SK-N-SH (cell line): Measurements from ENCODE around the gene SLC2A9. TPM values are rescaled to one million over a fixed set of nuclear protein-coding genes. Genes with fewer than 3 reads are reported as not detected.

ENCODE experiments used
- CTCF ChIA-PET: fragments of 300-600, 350-600 bp; formaldehyde crosslinking; extraction: SDS; loops from one replicate; lab custom pipeline; 2021; lab: Yijun Ruan, JAX
- POLR2A ChIA-PET: fragments of 350-600 bp; sonication (Branson Sonifier 250); formaldehyde crosslinking; extraction: SDS; loops from one replicate; lab custom pipeline; 2020; ENCODE audit warnings: antibody characterized with exemption, inconsistent platforms; lab: Yijun Ruan, JAX
- DNase-seq: peaks from one replicate; pipeline ENCODE4 v3.0.0; 2012
- H2AFZ ChIP-seq: fragments of 200-600 bp; sonication (generic); 2 replicates; pipeline ENCODE4 v1.8.1; 2016; ENCODE audit warnings: antibody characterized with exemption, mild to moderate bottlenecking, low read depth
- H3F3A ChIP-seq: fragments of 200-600 bp; sonication (generic); replicated peaks from 2 replicates; pipeline ENCODE3; 2016; ENCODE audit warnings: antibody characterized with exemption, mild to moderate bottlenecking; ENCODE audit not compliant: insufficient read depth
- H3K27ac ChIP-seq, 2 experiments: fragments of 200-500 bp in 1 of 2; fragments of 200-600 bp in 1 of 2; sonication (Bioruptor generic) in 1 of 2; sonication (generic), shearing (Covaris generic) in 1 of 2; 2 replicates each; pipeline versions ENCODE4 v1.5.1 to v1.6.1; 2014 to 2016; ENCODE audit warnings: low read depth in 2 of 2, inconsistent platforms in 1 of 2, low read length in 1 of 2, mild to moderate bottlenecking in 1 of 2, mixed read lengths in 1 of 2
- H3K27me3 ChIP-seq: fragments of 200-600 bp; sonication (generic), shearing (Covaris generic); 2 replicates; pipeline ENCODE4 v1.6.1; 2016; ENCODE audit warnings: mixed run types; ENCODE audit not compliant: insufficient read depth
- H3K36me3 ChIP-seq, 2 experiments: fragments of 200-500 bp in 1 of 2; fragments of 200-600 bp in 1 of 2; sonication (Bioruptor generic) in 1 of 2; sonication (generic) in 1 of 2; replicated peaks in 1 of 2; 2 replicates each; pipeline versions ENCODE3 to v1.5.1; 2014 to 2016; ENCODE audit warnings: low read length in 1 of 2, mild to moderate bottlenecking in 1 of 2; ENCODE audit not compliant: insufficient read depth in 2 of 2, control insufficient read depth in 1 of 2
- H3K4me1 ChIP-seq, 2 experiments: fragments of 200-500 bp in 1 of 2; fragments of 200-600 bp in 1 of 2; sonication (Bioruptor generic) in 1 of 2; sonication (generic), shearing (Covaris generic) in 1 of 2; 2 replicates each; pipeline versions ENCODE4 v1.5.1 to v1.6.1; 2014 to 2016; ENCODE audit warnings: low read depth in 1 of 2, low read length in 1 of 2, mixed run types in 1 of 2; ENCODE audit not compliant: insufficient read depth in 2 of 2, control insufficient read depth in 1 of 2
- H3K4me2 ChIP-seq: fragments of 200-600 bp; sonication (generic), shearing (Covaris generic); 2 replicates; pipeline ENCODE4 v1.6.1; 2017; ENCODE audit warnings: mixed run types
- H3K4me3 ChIP-seq, 2 experiments: fragments of 200-500 bp in 1 of 2; fragments of 200-600 bp in 1 of 2; sonication (Bioruptor generic) in 1 of 2; sonication (generic), shearing (Covaris generic) in 1 of 2; 2 replicates each; pipeline versions ENCODE4 v1.5.1 to v1.8.1; 2014 to 2016; ENCODE audit warnings: low read depth in 2 of 2, inconsistent platforms in 1 of 2, low read length in 1 of 2, mild to moderate bottlenecking in 1 of 2, mixed read lengths in 1 of 2, moderate library complexity in 1 of 2
- H3K79me2 ChIP-seq: fragments of 200-600 bp; sonication (generic); 2 replicates; pipeline ENCODE4 v1.8.1; 2017; ENCODE audit warnings: mild to moderate bottlenecking; ENCODE audit not compliant: insufficient read depth
- H3K9ac ChIP-seq: fragments of 200-600 bp; sonication (generic); 2 replicates; pipeline ENCODE4 v1.6.1; 2017; ENCODE audit warnings: mixed run types
- H3K9me2 ChIP-seq: fragments of 200-600 bp; sonication (generic); 2 replicates; pipeline ENCODE4 v1.6.1; 2017; ENCODE audit warnings: mixed run types
- H3K9me3 ChIP-seq: fragments of 200-600 bp; sonication (generic); 2 replicates; pipeline ENCODE4 v1.6.1; 2017; ENCODE audit warnings: mixed run types, mild to moderate bottlenecking, moderate library complexity
- H4K20me1 ChIP-seq: fragments of 200-600 bp; sonication (generic); 2 replicates; pipeline ENCODE4 v1.6.1; 2017; ENCODE audit warnings: mild to moderate bottlenecking, mixed run types; ENCODE audit not compliant: insufficient read depth
- CHD2 ChIP-seq: fragments of 150-350 bp; IDR thresholded peaks from 2 replicates; pipeline ENCODE4 v1.6.1; 2018; ENCODE audit warnings: low read length; ENCODE audit not compliant: partially characterized antibody
- EP300 ChIP-seq, 2 experiments: IDR thresholded peaks; 2 replicates each; pipeline versions ENCODE4 v1.4.0 to v1.6.1; 2012; ENCODE audit warnings: borderline replicate concordance in 1 of 2, low read depth in 1 of 2, low read length in 1 of 2
- FOXJ3 ChIP-seq: sonication (generic); formaldehyde crosslinking; IDR thresholded peaks from 2 replicates; pipeline ENCODE4 v1.5.1; 2020; ENCODE audit warnings: mild to moderate bottlenecking, missing genetic modification reagents
- GATA2 ChIP-seq: sonication (generic); formaldehyde crosslinking; IDR thresholded peaks from 2 replicates; pipeline ENCODE4 v1.5.0; 2020; ENCODE audit warnings: mild to moderate bottlenecking, missing genetic modification reagents
- MXI1 ChIP-seq: IDR thresholded peaks from 2 replicates; pipeline ENCODE4 v1.6.1; 2012; ENCODE audit warnings: mild to moderate bottlenecking, low read depth, low read length, improper control_type of control experiment
- POLR2AphosphoS5 ChIP-seq: IDR thresholded peaks from 2 replicates; pipeline ENCODE4 v1.6.1; 2012; ENCODE audit warnings: low read depth, low read length
- RXRA ChIP-seq: IDR thresholded peaks from 2 replicates; pipeline ENCODE4 v1.4.0; 2012; ENCODE audit warnings: low read depth, mild to moderate bottlenecking, borderline replicate concordance
- SMC3 ChIP-seq: IDR thresholded peaks from 2 replicates; pipeline ENCODE4 v1.6.1; 2012; ENCODE audit warnings: low read depth, low read length, improper control_type of control experiment
- TAF1 ChIP-seq: IDR thresholded peaks from 2 replicates; pipeline ENCODE4 v1.6.1; 2012; ENCODE audit warnings: low read depth, mild to moderate bottlenecking, low read length, moderate library complexity, borderline replicate concordance
- TCF12 ChIP-seq: IDR thresholded peaks from 2 replicates; pipeline ENCODE4 v1.4.0; 2012
- TEAD4 ChIP-seq: IDR thresholded peaks from 2 replicates; pipeline ENCODE4 v1.4.0; 2012; ENCODE audit warnings: mild to moderate bottlenecking, borderline replicate concordance; ENCODE audit not compliant: insufficient read depth
- YY1 ChIP-seq: IDR thresholded peaks from 2 replicates; pipeline ENCODE4 v1.4.0; 2012; ENCODE audit warnings: low read depth, mild to moderate bottlenecking
- WGBS: methylation state at CpG from one replicate; pipeline ENCODE4 v1.1.6; 2017; ENCODE audit warnings: low lambda C conversion rate; 5-methylcytosine and 5-hydroxymethylcytosine counted together
- polyA plus RNA-seq, 3 experiments: library from polyadenylated mRNA; depleted of rRNA; stranded (reverse); fragments of >200 nt; gene quantifications; 2 replicates each; pipeline ENCODE4 v1.2.3, GENCODE V29; 2012
- TF ChIP-seq, protein P1 (sequence below): fragments of 200-600 bp; sonication (generic); IDR thresholded peaks from 2 replicates; pipeline ENCODE4 v1.6.1; 2017; ENCODE audit warnings: antibody characterized with exemption, mild to moderate bottlenecking, moderate library complexity
- TF ChIP-seq, protein P2 (sequence below): IDR thresholded peaks from 2 replicates; pipeline ENCODE4 v1.4.0; 2012; ENCODE audit warnings: low read depth
- TF ChIP-seq, protein P3 (sequence below): IDR thresholded peaks from 2 replicates; pipeline ENCODE4 v1.4.0; 2012; ENCODE audit warnings: low read depth, borderline replicate concordance
- TF ChIP-seq, protein P4 (sequence below): fragments of 150-350 bp; IDR thresholded peaks from 2 replicates; pipeline ENCODE4 v1.6.1; 2016; ENCODE audit warnings: mild to moderate bottlenecking, low read depth, low read length
- TF ChIP-seq, protein P5 (sequence below): IDR thresholded peaks from 2 replicates; pipeline ENCODE4; 2012

SLC2A9 gene
- polyA plus RNA-seq, 1 of the 3 experiments (the other 2 are of a cell fraction), result not detected

DNA sequence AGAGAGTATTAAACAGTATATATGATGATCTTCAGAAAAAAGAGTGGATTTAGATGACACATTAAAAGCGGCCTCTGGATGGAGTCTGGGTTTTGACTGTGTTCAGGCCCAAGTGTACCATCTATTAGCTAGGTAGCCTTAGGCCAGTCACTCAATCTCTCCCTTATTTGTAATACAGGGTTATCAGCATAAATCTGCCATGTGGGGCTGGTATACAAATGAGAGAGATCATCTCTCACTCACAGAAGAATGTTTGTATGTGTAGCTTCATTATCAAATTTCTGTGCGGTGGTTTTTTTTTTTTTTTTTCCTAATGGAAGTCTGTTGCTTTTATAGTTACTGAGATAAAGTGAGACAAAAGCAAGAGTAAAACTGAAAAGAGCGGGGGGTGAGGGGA lies 12.7 kb downstream of the SLC2A9 start (continued):
- TF ChIP-seq, protein P1, sequence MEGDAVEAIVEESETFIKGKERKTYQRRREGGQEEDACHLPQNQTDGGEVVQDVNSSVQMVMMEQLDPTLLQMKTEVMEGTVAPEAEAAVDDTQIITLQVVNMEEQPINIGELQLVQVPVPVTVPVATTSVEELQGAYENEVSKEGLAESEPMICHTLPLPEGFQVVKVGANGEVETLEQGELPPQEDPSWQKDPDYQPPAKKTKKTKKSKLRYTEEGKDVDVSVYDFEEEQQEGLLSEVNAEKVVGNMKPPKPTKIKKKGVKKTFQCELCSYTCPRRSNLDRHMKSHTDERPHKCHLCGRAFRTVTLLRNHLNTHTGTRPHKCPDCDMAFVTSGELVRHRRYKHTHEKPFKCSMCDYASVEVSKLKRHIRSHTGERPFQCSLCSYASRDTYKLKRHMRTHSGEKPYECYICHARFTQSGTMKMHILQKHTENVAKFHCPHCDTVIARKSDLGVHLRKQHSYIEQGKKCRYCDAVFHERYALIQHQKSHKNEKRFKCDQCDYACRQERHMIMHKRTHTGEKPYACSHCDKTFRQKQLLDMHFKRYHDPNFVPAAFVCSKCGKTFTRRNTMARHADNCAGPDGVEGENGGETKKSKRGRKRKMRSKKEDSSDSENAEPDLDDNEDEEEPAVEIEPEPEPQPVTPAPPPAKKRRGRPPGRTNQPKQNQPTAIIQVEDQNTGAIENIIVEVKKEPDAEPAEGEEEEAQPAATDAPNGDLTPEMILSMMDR, result no peak
- TF ChIP-seq, protein P2, sequence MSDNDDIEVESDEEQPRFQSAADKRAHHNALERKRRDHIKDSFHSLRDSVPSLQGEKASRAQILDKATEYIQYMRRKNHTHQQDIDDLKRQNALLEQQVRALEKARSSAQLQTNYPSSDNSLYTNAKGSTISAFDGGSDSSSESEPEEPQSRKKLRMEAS, result no peak
- TF ChIP-seq, protein P3, sequence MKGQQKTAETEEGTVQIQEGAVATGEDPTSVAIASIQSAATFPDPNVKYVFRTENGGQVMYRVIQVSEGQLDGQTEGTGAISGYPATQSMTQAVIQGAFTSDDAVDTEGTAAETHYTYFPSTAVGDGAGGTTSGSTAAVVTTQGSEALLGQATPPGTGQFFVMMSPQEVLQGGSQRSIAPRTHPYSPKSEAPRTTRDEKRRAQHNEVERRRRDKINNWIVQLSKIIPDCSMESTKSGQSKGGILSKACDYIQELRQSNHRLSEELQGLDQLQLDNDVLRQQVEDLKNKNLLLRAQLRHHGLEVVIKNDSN, result no peak

DNA sequence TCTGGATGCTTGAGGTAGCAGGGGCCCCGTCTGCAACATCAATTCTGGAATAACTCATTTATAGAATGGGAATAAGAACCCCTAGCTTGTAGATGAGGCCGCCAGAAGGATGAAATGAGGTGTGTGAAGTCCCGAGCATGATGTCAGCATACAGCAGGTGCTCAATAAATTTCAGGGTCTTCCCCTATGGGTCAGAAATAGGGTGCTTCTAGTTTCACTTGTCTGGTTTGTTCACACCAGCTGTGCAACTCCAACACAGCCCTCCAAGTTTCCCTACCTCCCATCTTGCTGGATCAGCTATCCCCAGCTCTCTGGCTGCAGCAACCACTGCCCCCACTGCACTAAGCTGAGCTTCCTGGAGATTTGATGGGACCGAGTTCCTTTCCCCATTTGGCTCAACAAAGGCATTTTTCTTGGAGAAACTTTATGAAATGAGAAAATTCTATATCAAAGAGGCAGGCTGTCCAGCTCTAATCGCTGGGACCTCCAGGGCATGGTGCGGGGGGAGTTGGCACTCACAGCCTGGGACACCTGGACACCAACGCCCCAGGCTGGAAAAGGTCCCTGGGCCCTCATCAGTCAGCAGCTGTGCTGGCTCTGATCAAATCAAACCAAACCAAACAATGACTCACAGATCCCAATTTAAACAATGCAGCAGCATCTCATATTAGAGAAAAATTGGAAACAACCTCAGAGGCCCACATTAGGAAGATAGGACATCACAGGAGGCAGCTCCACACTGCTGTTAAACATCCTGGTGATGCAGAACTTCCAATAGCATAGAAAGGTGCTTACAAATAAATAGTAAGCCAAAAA lies 13.3 kb downstream of the SLC2A9 start:
- Histone ChIP-seq H3K9ac (no peak overlapping the region), H3K9me2 (no peaks in the 10 kb centered on the region), H3K9me3 (no peaks in the 10 kb centered on the region), H3K4me2 (no peak overlapping the region), H3K27me3 (no peaks in the 10 kb centered on the region), H3K27ac (peak overlapping the region in 1 of 2 experiments; percentile 96; a peak in 2 of 4 replicates), H3K79me2 (no peaks in the 10 kb centered on the region), H2AFZ (no peak overlapping the region), H4K20me1 (no peaks in the 10 kb centered on the region), H3K36me3 (no peaks in the 10 kb centered on the region), H3K4me1 (peaks cover 0 to 43% of the 10 kb centered on the region in 2 experiments; a peak in 2 of 4 replicates), H3K4me3 (no peak overlapping the region), H3F3A (no peaks in the 10 kb centered on the region)
- ChIA-PET POLR2A (interaction anchor here (0.6 to 1.3 kb wide), 2 partner anchors 29 to 72 kb away, joined by 3 to 4 read pairs; no protein-coding TSS in a partner anchor), CTCF (interaction anchor here (1.2 to 12.7 kb wide), 6 partner anchors 10 to 245 kb away, joined by 3 to 205 read pairs (median 4); no protein-coding TSS in a partner anchor)
- TF ChIP-seq MXI1 (no peak), EP300 (IDR thresholded peaks at IDR 0.05; ENCODE audit: borderline replicate concordance in 1 of 2, low read depth in 1 of 2, low read length in 1 of 2) (peak in 1 of 2 experiments; percentile 89; a peak in 2 of 4 replicates), GATA2 (CRISPR knock-in tag) (peak; percentile 63), FOXJ3 (CRISPR knock-in tag) (peak; percentile 44; the same call in 1 of the 2 replicates), CHD2 (peak; percentile 44), TAF1 (no peak)
- DNase-seq, result peak; percentile 63
- 7% methylated on average over 5 of the region's 7 CpGs for WGBS

DNA sequence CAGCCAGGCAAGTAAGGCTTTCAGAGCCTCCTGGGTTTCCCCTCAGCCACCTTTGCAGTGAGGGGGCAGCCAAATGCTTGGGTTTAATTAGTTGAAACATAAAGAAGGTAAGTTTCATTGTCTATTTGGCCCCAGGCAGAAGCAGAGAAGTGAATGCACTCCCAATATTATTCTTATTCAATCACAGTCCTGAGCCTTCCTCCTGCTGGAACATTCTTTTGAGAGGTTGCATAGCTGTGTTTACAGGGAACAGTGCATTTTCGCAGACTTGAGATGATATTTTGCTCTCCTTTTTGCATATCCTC lies 13.9 kb downstream of the SLC2A9 start:
- Histone ChIP-seq H3K9me3 (no peaks in the 10 kb centered on the region), H3K4me1 (peaks cover 0 to 43% of the 10 kb centered on the region in 2 experiments; a peak in 2 of 4 replicates), H3K4me3 (no peak overlapping the region), H4K20me1 (no peaks in the 10 kb centered on the region), H3K9ac (no peak overlapping the region), H3K27me3 (no peaks in the 10 kb centered on the region), H2AFZ (no peak overlapping the region), H3F3A (no peaks in the 10 kb centered on the region), H3K79me2 (no peaks in the 10 kb centered on the region), H3K9me2 (no peaks in the 10 kb centered on the region), H3K4me2 (no peak overlapping the region), H3K36me3 (no peaks in the 10 kb centered on the region), H3K27ac (peak overlapping the region in 1 of 2 experiments; percentile 96; a peak in 2 of 4 replicates)
- no peak for TF ChIP-seq POLR2AphosphoS5
- no peak for TF ChIP-seq GATA2 (CRISPR knock-in tag)
- TF ChIP-seq YY1, result no peak
- TF ChIP-seq TCF12, result no peak
- TF ChIP-seq, protein P4, sequence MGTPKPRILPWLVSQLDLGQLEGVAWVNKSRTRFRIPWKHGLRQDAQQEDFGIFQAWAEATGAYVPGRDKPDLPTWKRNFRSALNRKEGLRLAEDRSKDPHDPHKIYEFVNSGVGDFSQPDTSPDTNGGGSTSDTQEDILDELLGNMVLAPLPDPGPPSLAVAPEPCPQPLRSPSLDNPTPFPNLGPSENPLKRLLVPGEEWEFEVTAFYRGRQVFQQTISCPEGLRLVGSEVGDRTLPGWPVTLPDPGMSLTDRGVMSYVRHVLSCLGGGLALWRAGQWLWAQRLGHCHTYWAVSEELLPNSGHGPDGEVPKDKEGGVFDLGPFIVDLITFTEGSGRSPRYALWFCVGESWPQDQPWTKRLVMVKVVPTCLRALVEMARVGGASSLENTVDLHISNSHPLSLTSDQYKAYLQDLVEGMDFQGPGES, result no peak
- TF ChIP-seq, protein P3, result no peak
- TF ChIP-seq TEAD4, result no peak
- TF ChIP-seq EP300 (IDR thresholded peaks at IDR 0.05; ENCODE audit: borderline replicate concordance in 1 of 2, low read depth in 1 of 2, low read length in 1 of 2), result no peak
- TF ChIP-seq, protein P5, sequence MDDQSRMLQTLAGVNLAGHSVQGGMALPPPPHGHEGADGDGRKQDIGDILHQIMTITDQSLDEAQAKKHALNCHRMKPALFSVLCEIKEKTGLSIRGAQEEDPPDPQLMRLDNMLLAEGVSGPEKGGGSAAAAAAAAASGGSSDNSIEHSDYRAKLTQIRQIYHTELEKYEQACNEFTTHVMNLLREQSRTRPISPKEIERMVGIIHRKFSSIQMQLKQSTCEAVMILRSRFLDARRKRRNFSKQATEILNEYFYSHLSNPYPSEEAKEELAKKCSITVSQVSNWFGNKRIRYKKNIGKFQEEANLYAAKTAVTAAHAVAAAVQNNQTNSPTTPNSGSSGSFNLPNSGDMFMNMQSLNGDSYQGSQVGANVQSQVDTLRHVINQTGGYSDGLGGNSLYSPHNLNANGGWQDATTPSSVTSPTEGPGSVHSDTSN, result no peak
- TF ChIP-seq FOXJ3 (CRISPR knock-in tag), result no peak
- no peak for TF ChIP-seq RXRA
- TF ChIP-seq SMC3, result no peak
- CTCF ChIA-PET, result interaction anchor here (1.2 to 12.7 kb wide), 4 partner anchors 10 to 244 kb away, joined by 3 to 205 read pairs (median 3); no protein-coding TSS in a partner anchor
- POLR2A ChIA-PET, result interaction anchor here (1.3 kb wide), 1 partner anchor 73 kb away, joined by 4 read pairs; no protein-coding TSS in a partner anchor
- 17% methylated on average over 1 of the region's 1 CpG for WGBS
- no peak for DNase-seq
